HEK293 (cell line): ENCODE measurements around the gene TECPR2.

Experiments
- FEZF1 ChIP-seq: fragments of 450-650 bp; formaldehyde crosslinking; IDR thresholded peaks from 2 replicates; pipeline ENCODE4 v1.5.1; 2016; ENCODE audit warnings: missing biosample characterization, missing genetic modification characterization
- IKZF3 ChIP-seq: fragments of 450-650 bp; IDR thresholded peaks from 2 replicates; pipeline ENCODE4 v1.5.0; 2018; ENCODE audit warnings: missing biosample characterization, mild to moderate bottlenecking, missing genetic modification characterization, moderate library complexity
- KLF17 ChIP-seq: fragments of 450-650 bp; formaldehyde crosslinking; IDR thresholded peaks from 2 replicates; pipeline ENCODE4 v1.5.1; 2016; ENCODE audit warnings: missing biosample characterization, missing genetic modification characterization
- OSR2 ChIP-seq: fragments of 450-650 bp; formaldehyde crosslinking; IDR thresholded peaks from 2 replicates; pipeline ENCODE4 v1.5.1; 2016; ENCODE audit warnings: missing biosample characterization, missing genetic modification characterization
- PRDM6 ChIP-seq: fragments of 450-650 bp; formaldehyde crosslinking; IDR thresholded peaks from 2 replicates; pipeline ENCODE4 v1.5.1; 2017; ENCODE audit warnings: missing biosample characterization, missing genetic modification characterization
- WT1 ChIP-seq: fragments of 450-650 bp; formaldehyde crosslinking; IDR thresholded peaks from 2 replicates; pipeline ENCODE4 v1.5.1; 2016; ENCODE audit warnings: missing biosample characterization, missing genetic modification characterization
- ZBTB21 ChIP-seq: fragments of 450-650 bp; formaldehyde crosslinking; IDR thresholded peaks from 2 replicates; pipeline ENCODE4 v1.5.1; 2017; ENCODE audit warnings: missing biosample characterization, missing genetic modification characterization
- ZIC2 ChIP-seq: fragments of 450-650 bp; formaldehyde crosslinking; IDR thresholded peaks from 2 replicates; pipeline ENCODE4 v1.5.1; 2016; ENCODE audit warnings: missing biosample characterization, missing genetic modification characterization
- ZNF112 ChIP-seq: fragments of 450-650 bp; formaldehyde crosslinking; IDR thresholded peaks from 2 replicates; pipeline ENCODE4 v1.5.0; 2017; ENCODE audit warnings: missing biosample characterization, missing genetic modification characterization
- ZNF114 ChIP-seq: fragments of 450-650 bp; formaldehyde crosslinking; IDR thresholded peaks from 2 replicates; pipeline ENCODE4 v1.5.0; 2017; ENCODE audit warnings: missing biosample characterization, missing genetic modification characterization
- ZNF132 ChIP-seq: fragments of 450-650 bp; formaldehyde crosslinking; IDR thresholded peaks from 2 replicates; pipeline ENCODE4 v1.5.1; 2017; ENCODE audit warnings: missing biosample characterization, missing genetic modification characterization, borderline replicate concordance
- ZNF155 ChIP-seq: fragments of 450-650 bp; formaldehyde crosslinking; IDR thresholded peaks from 2 replicates; pipeline ENCODE4 v1.5.1; 2016; ENCODE audit warnings: missing biosample characterization, missing genetic modification characterization
- ZNF174 ChIP-seq: fragments of 450-650 bp; formaldehyde crosslinking; IDR thresholded peaks from 2 replicates; pipeline ENCODE4 v1.5.0; 2017; ENCODE audit warnings: missing biosample characterization, mild to moderate bottlenecking, missing genetic modification characterization
- ZNF239 ChIP-seq: fragments of 450-650 bp; formaldehyde crosslinking; IDR thresholded peaks from 2 replicates; pipeline ENCODE4 v1.5.1; 2016; ENCODE audit warnings: missing biosample characterization, missing genetic modification characterization
- ZNF302 ChIP-seq: fragments of 450-650 bp; formaldehyde crosslinking; IDR thresholded peaks from 2 replicates; pipeline ENCODE4 v1.5.1; 2016; ENCODE audit warnings: missing biosample characterization, missing genetic modification characterization, low read depth
- ZNF350 ChIP-seq: fragments of 450-650 bp; formaldehyde crosslinking; IDR thresholded peaks from 2 replicates; pipeline ENCODE4 v1.5.0; 2017; ENCODE audit warnings: missing biosample characterization, mild to moderate bottlenecking, missing genetic modification characterization
- ZNF416 ChIP-seq: fragments of 450-650 bp; formaldehyde crosslinking; IDR thresholded peaks from 2 replicates; pipeline ENCODE4 v1.5.1; 2016; ENCODE audit warnings: missing biosample characterization, missing genetic modification characterization
- ZNF48 ChIP-seq: fragments of 450-650 bp; formaldehyde crosslinking; IDR thresholded peaks from 2 replicates; pipeline ENCODE4 v1.5.1; 2016; ENCODE audit warnings: missing biosample characterization, missing genetic modification characterization
- ZNF488 ChIP-seq: fragments of 450-650 bp; formaldehyde crosslinking; IDR thresholded peaks from 2 replicates; pipeline ENCODE4 v1.5.1; 2016; ENCODE audit warnings: missing biosample characterization, missing genetic modification characterization
- ZNF513 ChIP-seq: fragments of 450-650 bp; IDR thresholded peaks from 2 replicates; pipeline ENCODE4 v1.5.1; 2018; ENCODE audit warnings: missing biosample characterization, missing genetic modification characterization
- ZNF521 ChIP-seq: fragments of 450-650 bp; formaldehyde crosslinking; IDR thresholded peaks from 2 replicates; pipeline ENCODE4 v1.5.1; 2017; ENCODE audit warnings: missing biosample characterization, mild to moderate bottlenecking, missing genetic modification characterization
- ZNF596 ChIP-seq: fragments of 450-650 bp; IDR thresholded peaks from 2 replicates; pipeline ENCODE4 v1.5.0; 2018; ENCODE audit warnings: missing biosample characterization, mild to moderate bottlenecking, missing genetic modification characterization, moderate library complexity
- ZNF600 ChIP-seq: fragments of 450-650 bp; formaldehyde crosslinking; IDR thresholded peaks from 2 replicates; pipeline ENCODE4 v1.5.1; 2016; ENCODE audit warnings: missing biosample characterization, missing genetic modification characterization
- ZNF621 ChIP-seq: fragments of 450-650 bp; formaldehyde crosslinking; IDR thresholded peaks from 2 replicates; pipeline ENCODE4 v1.5.1; 2017; ENCODE audit warnings: missing biosample characterization, missing genetic modification characterization
- ZNF623 ChIP-seq: fragments of 450-650 bp; formaldehyde crosslinking; IDR thresholded peaks from 2 replicates; pipeline ENCODE4 v1.5.1; 2016; ENCODE audit warnings: missing biosample characterization, missing genetic modification characterization
- ZNF658 ChIP-seq: fragments of 450-650 bp; formaldehyde crosslinking; IDR thresholded peaks from 2 replicates; pipeline ENCODE4; 2016; ENCODE audit warnings: missing biosample characterization, missing genetic modification characterization
- ZNF664 ChIP-seq: fragments of 450-650 bp; formaldehyde crosslinking; IDR thresholded peaks from 2 replicates; pipeline ENCODE4 v1.5.1; 2016; ENCODE audit warnings: missing biosample characterization, missing genetic modification characterization
- ZNF701 ChIP-seq: fragments of 450-650 bp; formaldehyde crosslinking; IDR thresholded peaks from 2 replicates; pipeline ENCODE4 v1.5.1; 2016; ENCODE audit warnings: missing biosample characterization, missing genetic modification characterization
- ZNF830 ChIP-seq: fragments of 450-650 bp; IDR thresholded peaks from 2 replicates; pipeline ENCODE4 v1.5.0; 2018; ENCODE audit warnings: missing biosample characterization, missing genetic modification characterization, low read depth, mild to moderate bottlenecking, moderate library complexity
- ZSCAN18 ChIP-seq: fragments of 450-650 bp; formaldehyde crosslinking; IDR thresholded peaks from 2 replicates; pipeline ENCODE4 v1.5.1; 2016; ENCODE audit warnings: missing biosample characterization, missing genetic modification characterization
- ZSCAN30 ChIP-seq: fragments of 450-650 bp; IDR thresholded peaks from 2 replicates; pipeline ENCODE4 v1.5.1; 2018; ENCODE audit warnings: missing biosample characterization, mild to moderate bottlenecking, missing genetic modification characterization, moderate library complexity
- ZXDB ChIP-seq: fragments of 450-650 bp; formaldehyde crosslinking; IDR thresholded peaks from 2 replicates; pipeline ENCODE4 v1.5.1; 2016; ENCODE audit warnings: missing biosample characterization, missing genetic modification characterization
- TF ChIP-seq, protein P1 (sequence below): fragments of 450-650 bp; formaldehyde crosslinking; IDR thresholded peaks from 2 replicates; pipeline ENCODE4 v1.5.1; 2017; ENCODE audit warnings: missing biosample characterization, missing genetic modification characterization

Gene TECPR2

DNA sequence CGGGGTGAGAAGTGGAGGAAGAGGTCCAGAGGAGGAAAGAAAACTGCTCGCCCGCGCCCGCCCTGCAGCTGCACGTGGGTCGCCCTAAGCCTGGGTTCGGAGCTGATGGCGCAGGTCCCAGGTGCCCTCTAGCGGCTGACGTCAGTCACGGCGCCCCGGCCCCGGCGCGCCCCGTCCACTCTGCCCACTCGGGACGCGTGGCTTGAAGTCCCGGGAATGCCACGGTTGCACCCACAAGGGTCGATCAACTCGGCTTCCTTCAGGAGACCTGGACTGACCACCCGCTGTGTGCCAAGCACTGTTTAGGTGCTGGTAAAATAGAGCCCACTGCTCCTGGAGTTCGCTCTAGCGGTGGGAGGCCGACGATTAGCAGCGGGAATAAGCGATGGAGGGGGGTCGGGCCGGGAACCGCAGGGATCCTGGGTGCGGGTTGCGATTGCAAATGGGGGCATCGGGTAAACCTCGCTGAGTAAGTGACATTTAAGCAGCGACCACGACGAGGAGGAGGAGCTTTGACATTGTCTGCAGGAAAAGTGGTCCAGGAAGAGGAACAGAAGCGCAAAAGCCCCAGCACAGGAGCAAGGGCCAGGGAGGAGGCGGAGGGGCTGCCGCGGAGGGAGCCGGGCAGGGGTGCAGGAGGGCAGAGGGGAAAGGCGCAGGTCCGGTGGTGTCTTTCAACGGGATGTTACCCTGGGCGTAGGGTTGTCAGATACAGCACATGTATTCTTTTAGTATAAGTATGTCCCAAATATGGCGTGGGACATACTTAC, 48.3 kb upstream of the TECPR2 start (continued):
- TF ChIP-seq, protein P1, sequence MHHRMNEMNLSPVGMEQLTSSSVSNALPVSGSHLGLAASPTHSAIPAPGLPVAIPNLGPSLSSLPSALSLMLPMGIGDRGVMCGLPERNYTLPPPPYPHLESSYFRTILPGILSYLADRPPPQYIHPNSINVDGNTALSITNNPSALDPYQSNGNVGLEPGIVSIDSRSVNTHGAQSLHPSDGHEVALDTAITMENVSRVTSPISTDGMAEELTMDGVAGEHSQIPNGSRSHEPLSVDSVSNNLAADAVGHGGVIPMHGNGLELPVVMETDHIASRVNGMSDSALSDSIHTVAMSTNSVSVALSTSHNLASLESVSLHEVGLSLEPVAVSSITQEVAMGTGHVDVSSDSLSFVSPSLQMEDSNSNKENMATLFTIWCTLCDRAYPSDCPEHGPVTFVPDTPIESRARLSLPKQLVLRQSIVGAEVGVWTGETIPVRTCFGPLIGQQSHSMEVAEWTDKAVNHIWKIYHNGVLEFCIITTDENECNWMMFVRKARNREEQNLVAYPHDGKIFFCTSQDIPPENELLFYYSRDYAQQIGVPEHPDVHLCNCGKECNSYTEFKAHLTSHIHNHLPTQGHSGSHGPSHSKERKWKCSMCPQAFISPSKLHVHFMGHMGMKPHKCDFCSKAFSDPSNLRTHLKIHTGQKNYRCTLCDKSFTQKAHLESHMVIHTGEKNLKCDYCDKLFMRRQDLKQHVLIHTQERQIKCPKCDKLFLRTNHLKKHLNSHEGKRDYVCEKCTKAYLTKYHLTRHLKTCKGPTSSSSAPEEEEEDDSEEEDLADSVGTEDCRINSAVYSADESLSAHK = no peak; the same call in 1 of the 2 replicates
- TF ChIP-seq ZNF114 (tag by site-specific recombination) = no peak
- TF ChIP-seq KLF17 (tag by site-specific recombination) = peak; percentile 86; the same call in 1 of the 2 replicates
- no peak for TF ChIP-seq ZNF48 (tag by site-specific recombination)
- TF ChIP-seq ZNF350 (tag by site-specific recombination) = no peak
- no peak for TF ChIP-seq ZNF112 (tag by site-specific recombination)
- no peak for TF ChIP-seq ZNF701 (tag by site-specific recombination)
- TF ChIP-seq ZNF623 (tag by site-specific recombination) = no peak
- no peak for TF ChIP-seq WT1 (tag by site-specific recombination)
- TF ChIP-seq ZSCAN18 (tag by site-specific recombination) = no peak
- TF ChIP-seq IKZF3 = peak; percentile 92
- TF ChIP-seq PRDM6 (tag by site-specific recombination) = no peak
- TF ChIP-seq ZNF596 = no peak
- TF ChIP-seq ZNF513 (tag by site-specific recombination) = no peak
- no peak for TF ChIP-seq ZNF416 (tag by site-specific recombination)
- TF ChIP-seq ZNF658 (tag by site-specific recombination) = no peak
- no peak for TF ChIP-seq ZNF664
- TF ChIP-seq ZNF600 = peak; percentile 68; the same call in 1 of the 2 replicates
- peak; percentile 76; the same call in 1 of the 2 replicates for TF ChIP-seq ZXDB (tag by site-specific recombination)
- no peak for TF ChIP-seq ZNF830
- no peak for TF ChIP-seq ZNF132 (tag by site-specific recombination)
- TF ChIP-seq ZNF488 (tag by site-specific recombination) = no peak
- TF ChIP-seq OSR2 (tag by site-specific recombination) = 0 out of 2 replicates have a peak, but pooled peaks have one; percentile 28
- TF ChIP-seq ZNF155 (tag by site-specific recombination) = no peak
- 0 out of 2 replicates have a peak, but pooled peaks have one; percentile 6 for TF ChIP-seq FEZF1 (tag by site-specific recombination)
- no peak for TF ChIP-seq ZNF302 (tag by site-specific recombination)
- TF ChIP-seq ZNF621 = no peak
- no peak for TF ChIP-seq ZNF239 (tag by site-specific recombination)
- TF ChIP-seq ZNF521 = no peak
- no peak for TF ChIP-seq ZBTB21 (tag by site-specific recombination)
- peak; percentile 97 for TF ChIP-seq ZIC2
- TF ChIP-seq ZSCAN30 = peak; percentile 78; the same call in 1 of the 2 replicates
- TF ChIP-seq ZNF174 = no peak
